Fibroblast of gingiva (primary cell): ENCODE data around the gene SLMAP.

Source experiments
- DNase-seq: peaks from one replicate; pipeline ENCODE4 v3.0.0-alpha.2; 2011; ENCODE audit warnings: low read depth

The SLMAP gene

DNA sequence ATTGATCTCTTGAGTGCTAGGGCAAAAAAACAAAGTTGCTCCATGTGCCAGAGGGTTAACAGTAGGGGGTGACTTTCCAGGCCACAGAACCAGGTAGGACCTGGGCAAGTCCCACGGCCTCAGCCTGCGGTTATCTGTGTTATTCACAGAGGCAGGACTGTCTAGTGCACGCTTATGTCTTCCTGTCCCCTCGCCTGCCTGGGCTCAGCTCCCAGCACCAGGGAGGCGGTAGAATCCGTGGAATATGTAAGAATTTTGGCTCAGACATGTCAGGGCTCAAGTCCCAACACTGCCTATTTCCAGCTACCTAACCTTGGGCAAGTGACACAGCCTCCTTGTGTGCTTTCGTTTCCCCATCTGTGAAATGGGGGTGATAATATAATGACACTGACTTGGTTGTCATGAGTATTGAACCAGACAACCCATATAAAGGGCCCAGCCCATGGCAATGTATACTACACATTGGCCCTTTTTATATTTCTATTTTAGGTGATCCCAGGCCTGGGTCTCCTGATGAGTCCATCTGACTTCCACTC is 207.8 kb downstream of the SLMAP start:
- DNase-seq, result no peak

DNA sequence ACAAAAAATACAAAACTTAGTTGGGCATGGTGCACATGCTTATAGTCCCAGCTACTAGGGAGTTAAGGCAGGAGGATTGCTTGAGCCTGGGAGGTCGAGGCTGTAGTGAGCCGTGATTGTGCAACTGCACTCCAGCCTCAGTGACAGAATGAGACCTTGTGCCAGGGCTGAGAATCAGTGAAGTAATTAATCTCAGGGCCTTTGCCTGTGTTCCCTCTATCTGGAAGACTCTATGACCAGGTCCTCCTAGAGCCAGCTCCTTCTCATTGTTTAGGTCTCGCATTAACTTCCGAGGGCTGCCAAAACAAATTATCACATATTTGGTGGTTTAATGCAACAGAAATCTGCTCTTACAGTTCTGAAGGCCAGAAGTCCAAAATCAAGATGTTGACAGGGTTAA is 210.7 kb downstream of the SLMAP start:
- DNase-seq, result peak; percentile 72

DNA sequence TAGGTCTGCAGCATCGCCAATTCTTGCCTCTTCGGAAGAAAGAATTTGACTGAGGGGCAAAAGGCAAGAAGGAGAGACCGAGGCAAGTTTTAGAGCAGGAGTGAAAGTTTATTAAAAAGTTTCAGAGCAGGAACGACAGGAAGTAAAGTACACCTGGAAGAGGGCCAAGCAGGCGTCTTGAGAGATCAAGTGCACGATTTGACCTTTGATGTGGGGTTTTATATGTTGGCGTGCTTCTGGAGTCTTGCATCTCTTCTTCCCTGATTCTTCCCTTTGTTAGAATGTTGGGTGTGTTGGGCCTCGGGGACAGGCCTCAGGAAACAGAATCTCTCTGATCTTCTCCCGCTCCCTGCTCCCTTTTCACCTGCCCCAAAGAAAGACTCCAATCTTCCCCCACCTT is 211.5 kb downstream of the SLMAP start:
- no peak for DNase-seq

DNA sequence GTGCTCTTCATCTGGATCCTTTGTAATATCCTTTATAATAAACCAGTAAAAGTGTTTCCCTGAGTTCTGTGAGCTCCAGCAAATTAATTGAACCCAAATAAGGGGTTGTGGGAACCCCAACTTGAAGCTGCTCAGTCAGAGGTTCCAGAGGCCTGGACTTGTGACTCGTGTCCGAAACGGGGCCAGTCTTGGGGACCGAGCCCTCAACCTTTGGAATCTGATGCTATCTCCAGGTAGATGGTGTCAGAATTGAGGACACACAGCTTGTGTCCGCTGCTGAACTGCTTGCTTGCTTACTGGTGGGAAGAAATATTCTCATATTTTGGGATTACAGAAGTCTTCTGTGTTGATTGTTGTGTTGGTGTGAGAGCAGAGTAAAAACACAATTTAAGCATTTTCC is 212.4 kb downstream of the SLMAP start:
- DNase-seq, result no peak

DNA sequence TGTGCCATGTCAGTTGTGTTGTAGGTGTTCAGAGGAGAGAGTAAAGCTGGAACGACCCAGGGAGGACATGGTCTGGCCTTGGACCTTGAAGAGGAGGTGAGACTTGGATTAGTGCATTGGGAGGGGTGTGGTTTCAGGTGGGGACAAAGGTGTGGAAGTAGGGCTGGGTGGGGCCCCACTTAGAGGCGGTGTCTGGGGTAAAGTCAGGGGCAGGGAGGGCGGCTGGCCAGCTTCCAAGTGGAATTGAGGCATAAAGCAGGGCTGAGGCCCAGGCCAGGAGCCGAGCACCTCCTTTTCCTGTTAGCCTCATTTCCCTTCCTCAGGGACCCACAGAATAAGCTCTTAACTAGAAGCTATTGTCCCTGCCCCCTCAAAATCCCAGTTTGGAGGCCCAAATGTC is 215.9 kb downstream of the SLMAP start:
- DNase-seq, result no peak

DNA sequence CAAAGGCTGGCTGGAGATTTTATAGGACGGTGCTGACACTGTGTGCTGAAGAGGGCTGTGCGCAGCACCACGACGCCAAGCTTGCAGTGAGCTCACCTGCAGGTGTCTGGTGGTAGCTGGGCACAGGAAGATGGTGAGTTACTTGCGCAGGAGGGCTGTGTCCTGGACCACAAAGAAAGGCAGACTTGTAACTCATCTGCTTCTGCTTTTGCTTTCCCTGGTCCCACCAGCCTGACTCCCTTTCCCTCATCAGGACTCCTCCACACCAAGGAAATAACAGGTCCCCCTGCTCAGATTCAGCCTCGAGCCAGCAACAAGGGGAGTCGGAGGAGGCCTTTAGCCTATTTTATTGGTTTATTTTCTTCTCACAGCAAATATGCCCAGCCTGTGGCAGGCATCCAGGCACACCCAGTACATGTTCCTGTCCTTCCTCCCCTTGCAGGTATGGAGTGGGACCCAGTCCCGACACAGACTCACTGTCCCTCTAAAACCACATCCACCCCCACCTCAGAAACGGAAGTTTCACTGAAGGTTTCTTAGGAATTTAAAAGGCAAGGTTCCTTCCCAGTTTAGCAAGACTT is 216.5 kb downstream of the SLMAP start:
- no peak for DNase-seq

DNA sequence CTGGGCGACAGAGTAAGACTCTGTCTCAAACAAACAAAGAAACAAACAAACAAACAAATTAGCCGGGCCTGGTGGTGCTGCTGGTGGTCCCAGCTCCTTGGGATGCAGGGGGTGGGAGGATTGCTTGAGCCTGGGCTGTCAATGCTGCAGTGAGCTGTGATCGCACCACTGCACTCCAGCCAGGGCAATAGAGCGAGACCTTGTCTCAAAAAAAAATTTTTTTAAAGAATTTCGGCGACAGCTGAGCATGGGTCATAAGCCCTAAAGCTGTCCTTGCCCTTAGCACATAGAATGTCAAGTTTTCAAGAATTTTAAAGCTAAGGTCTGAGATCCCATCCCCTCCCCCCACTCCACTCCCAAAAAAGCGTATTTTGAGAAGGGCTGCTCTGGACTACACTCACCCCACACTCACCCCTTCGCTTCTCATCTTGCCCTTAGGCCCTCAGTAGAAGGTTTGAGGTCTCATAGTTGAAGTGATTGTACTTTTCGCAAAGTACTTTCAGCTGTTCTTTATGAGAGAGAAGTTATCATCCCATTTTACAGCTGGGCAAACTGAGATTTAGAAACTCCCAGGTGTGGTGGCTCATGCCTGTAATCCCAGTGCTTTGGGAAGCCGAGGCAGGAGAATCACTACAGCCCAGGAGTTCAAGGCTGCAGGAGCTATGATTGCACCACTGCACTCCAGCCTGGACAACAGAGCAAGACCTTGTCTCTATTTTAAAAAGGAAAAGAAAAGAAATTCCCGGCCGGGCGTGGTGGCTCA is 217.8 kb downstream of the SLMAP start:
- DNase-seq, result no peak

DNA sequence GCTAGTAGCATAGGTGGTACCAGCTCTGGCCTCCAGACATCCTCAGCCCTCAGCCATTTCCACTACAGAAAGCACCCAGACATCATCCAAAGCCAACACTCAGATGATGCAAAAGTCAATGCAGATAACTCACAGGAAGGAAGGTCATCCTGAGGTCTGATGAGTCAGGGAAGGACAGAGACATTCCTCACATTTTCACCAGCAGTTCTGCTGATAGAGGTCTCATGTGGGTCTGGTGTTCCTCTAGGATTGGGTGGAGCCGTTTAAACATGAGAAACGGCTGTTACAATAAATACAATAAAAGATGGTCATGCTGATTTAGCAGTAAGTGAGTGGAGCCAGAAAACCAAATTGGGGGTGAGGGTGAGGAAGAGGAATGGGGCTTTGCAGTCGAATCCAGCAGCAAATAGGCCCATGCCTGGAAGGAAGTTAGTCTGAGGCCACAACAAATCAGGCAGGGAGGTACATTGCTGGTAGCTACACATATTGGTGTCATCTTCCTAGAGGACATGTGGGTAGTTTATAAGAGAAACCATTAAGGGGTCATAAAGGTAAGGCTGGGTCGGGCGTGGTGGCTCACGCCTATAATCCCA is 218.8 kb downstream of the SLMAP start:
- DNase-seq, result peak; percentile 63

DNA sequence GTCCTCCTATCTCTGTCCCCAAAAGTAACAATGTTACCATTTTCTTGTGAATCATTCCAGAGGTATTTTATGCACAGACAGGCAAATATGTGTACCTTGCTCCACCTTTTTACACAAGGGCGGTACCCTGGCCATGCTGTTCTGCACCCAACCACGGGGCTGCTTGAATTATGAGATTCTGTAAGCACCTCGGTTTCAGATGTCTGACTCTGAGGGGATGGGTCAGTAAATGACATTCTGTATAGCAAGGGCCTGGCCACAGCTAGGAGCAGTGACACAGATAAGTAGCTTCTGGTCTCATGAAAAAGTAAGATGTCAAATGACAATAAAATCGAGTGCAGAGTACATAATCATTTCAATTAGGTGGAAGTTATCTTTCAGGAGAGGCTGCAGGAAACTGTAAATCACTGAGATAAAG is 221.7 kb downstream of the SLMAP start:
- DNase-seq, result no peak

DNA sequence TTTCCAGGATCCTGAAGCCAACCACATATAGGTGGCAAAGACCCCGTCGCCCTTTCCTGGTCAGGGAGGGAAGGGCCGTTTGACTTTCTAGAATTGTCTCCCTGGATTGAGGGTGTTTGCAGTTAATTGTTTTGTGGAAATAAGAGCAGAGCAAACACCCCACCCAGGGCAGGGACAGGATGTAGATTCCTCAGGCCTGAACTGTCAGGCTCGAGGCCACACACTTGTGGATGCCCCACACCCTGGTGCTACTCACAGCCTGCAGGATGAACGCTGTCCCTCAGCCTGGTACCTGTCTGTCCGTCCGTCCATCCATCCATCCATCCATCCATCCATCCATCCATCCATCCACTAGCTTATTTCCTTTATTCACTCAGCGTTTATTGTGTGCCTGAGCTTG is 222.2 kb downstream of the SLMAP start:
- DNase-seq, result no peak
